NCI-H146 treated with DMSO at 0.1 percent for 48 hours (cell line): ENCODE measurements around the gene THADA.

Experiments
- DNase-seq: peaks from one replicate; lab custom pipeline; 2025; ENCODE audit not compliant: unreplicated experiment; lab: John Stamatoyannopoulos, UW

THADA gene

GRCh38 chr2:43227830-43228281 lies 368.0 kb downstream of the THADA start:
- DNase-seq, result no peak

GRCh38 chr2:43226955-43227829 lies 368.6 kb downstream of the THADA start:
- peak; percentile 53 for DNase-seq

- peak; percentile 81 for DNase-seq
These were observed 369.3 kb downstream of the THADA start, which contains the start of gene ZFP36L2 for GRCh38 chr2:43226558-43226954. Gene ZFP36L2 (minus strand): TSS chr2:43226606. CDS start chr2:43226315, 291 bp downstream.

GRCh38 chr2:43225788-43226557 lies 369.9 kb downstream of the THADA start:
- peak; percentile 50 for DNase-seq

- DNase-seq, result no peak
These were observed 370.6 kb downstream of the THADA start for GRCh38 chr2:43225093-43225787.

GRCh38 chr2:43224571-43225092 lies 371.2 kb downstream of the THADA start:
- no peak for DNase-seq

- DNase-seq, result no peak
These were observed 371.7 kb downstream of the THADA start for GRCh38 chr2:43224131-43224570.

- no peak for DNase-seq
These were observed 372.3 kb downstream of the THADA start for GRCh38 chr2:43223521-43224001.

GRCh38 chr2:43222475-43223309 lies 373.1 kb downstream of the THADA start:
- no peak for DNase-seq

GRCh38 chr2:43221763-43222474 lies 373.9 kb downstream of the THADA start:
- no peak for DNase-seq

- DNase-seq, result no peak
These were observed 374.6 kb downstream of the THADA start for GRCh38 chr2:43221124-43221762.

- DNase-seq, result no peak
These were observed 375.1 kb downstream of the THADA start for GRCh38 chr2:43220760-43221123.

GRCh38 chr2:43220229-43220751 lies 375.5 kb downstream of the THADA start:
- no peak for DNase-seq

GRCh38 chr2:43219383-43220228 lies 376.2 kb downstream of the THADA start:
- DNase-seq, result peak; percentile 84

- no peak for DNase-seq
These were observed 377.0 kb downstream of the THADA start for GRCh38 chr2:43218702-43219382.

GRCh38 chr2:43218155-43218701 lies 377.6 kb downstream of the THADA start:
- no peak for DNase-seq
